Loucy (cell line): ENCODE results near the gene OR2A2.

Experiments used
- EZH2phosphoT487 ChIP-seq: fragments of 200-600 bp; IDR thresholded peaks from 2 replicates; pipeline ENCODE4 v1.6.1; 2018; ENCODE audit warnings: antibody characterized with exemption, mild to moderate bottlenecking, moderate library complexity, borderline replicate concordance
- TF ChIP-seq, protein P1 (sequence below): fragments of 200-600 bp; sonication (generic); conservative IDR thresholded peaks from 2 replicates; pipeline ENCODE4 v1.5.1; 2014; ENCODE audit warnings: mild to moderate bottlenecking, antibody characterized with exemption, low read length

DNA sequence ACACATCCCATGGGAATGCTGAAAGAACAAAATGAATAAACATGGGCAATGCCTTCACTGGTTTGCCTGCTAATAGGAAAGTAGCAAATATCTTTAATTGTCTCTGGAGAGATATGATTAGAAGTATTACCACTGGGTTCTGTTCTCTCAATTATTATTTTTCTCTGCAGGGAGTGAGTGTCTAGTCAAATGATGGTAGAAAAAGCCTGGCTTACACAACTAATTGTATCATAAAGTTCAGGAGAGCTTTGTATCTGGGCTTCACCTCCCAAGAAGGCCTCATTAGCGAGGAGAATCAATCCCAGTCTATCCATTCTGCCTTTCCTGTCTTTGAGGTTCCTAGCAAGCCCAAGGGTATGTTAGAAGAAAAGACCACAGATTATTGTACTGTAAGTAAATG is 13.5 kb downstream of the OR2A2 start, which contains the start of gene OR2A14:
- TF ChIP-seq, protein P1, sequence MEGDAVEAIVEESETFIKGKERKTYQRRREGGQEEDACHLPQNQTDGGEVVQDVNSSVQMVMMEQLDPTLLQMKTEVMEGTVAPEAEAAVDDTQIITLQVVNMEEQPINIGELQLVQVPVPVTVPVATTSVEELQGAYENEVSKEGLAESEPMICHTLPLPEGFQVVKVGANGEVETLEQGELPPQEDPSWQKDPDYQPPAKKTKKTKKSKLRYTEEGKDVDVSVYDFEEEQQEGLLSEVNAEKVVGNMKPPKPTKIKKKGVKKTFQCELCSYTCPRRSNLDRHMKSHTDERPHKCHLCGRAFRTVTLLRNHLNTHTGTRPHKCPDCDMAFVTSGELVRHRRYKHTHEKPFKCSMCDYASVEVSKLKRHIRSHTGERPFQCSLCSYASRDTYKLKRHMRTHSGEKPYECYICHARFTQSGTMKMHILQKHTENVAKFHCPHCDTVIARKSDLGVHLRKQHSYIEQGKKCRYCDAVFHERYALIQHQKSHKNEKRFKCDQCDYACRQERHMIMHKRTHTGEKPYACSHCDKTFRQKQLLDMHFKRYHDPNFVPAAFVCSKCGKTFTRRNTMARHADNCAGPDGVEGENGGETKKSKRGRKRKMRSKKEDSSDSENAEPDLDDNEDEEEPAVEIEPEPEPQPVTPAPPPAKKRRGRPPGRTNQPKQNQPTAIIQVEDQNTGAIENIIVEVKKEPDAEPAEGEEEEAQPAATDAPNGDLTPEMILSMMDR = no peak
- TF ChIP-seq EZH2phosphoT487 = no peak
